DMS153 treated with DMSO at 0.1 percent for 48 hours (cell line): ENCODE measurements around the gene LRCH2.

Source experiments
- DNase-seq: peaks from one replicate; lab custom pipeline; 2025; ENCODE audit not compliant: unreplicated experiment; lab: John Stamatoyannopoulos, UW

The LRCH2 gene

DNA sequence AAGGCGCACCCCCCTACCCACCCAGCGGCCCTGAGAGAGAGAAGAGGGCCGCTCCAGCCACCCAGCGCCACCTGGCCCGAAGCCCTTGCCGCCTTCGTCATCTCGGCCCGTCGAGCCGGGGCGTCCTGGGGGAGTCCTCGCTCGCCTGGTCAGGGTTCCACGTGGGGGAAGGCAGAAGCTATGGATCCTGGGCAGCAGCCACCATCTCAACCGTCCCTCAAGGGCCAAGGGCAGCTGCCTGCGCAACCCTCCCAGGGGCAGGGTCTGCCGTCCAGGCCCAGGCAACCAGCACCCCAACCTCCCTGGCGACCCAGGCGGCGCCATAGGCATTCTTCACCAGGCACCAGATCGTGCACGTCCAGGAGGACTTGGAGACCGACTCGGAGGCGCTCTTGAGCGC, 165.0 kb downstream of the LRCH2 start:
- DNase-seq = no peak

DNA sequence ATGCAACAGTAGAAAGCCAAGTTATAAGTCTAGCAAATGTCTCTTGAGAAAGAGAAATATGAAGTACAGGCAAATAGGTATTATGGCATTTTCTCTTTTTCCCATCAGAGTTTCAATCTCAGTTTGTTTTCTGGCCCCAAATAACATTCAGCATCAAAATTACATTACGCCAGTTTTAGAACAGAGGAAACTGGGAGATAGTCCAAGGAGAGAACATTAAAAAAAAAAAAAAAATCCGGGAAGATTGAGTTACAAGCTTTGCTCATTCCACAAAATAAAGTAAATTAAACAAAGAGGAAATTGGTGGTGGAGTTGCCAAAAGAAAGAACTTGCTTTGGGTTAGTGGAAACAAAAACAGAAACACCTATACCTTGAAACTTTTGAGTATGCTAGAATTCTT, 166.1 kb downstream of the LRCH2 start:
- DNase-seq = no peak

DNA sequence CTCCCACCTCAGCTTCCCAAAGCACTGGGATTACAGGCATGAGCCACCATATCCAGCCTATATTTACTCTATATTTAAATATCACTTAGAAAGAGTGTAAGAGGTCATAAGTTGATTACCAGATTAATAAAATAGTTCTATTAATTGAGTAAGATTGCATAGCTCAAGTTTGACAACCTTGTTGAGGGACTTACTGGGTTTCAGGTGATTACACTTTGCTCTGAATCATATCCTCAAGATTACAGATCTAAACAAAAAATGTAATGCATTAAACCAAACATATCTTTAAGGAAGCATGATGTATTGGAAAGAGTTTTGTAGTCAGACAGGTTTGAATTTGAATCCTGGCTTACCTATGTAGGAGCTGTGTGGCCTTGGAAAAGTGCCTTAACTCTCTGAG, 168.6 kb downstream of the LRCH2 start:
- no peak for DNase-seq
